GM18508 (cell line): ENCODE results near the gene ACOT12.

Experiments
- ATAC-seq: cut with Tn5 transposase; IDR thresholded peaks from one replicate; pipeline ENCODE4 v1.9.1; 2021; ENCODE audit warnings: moderate number of reproducible peaks; ENCODE audit not compliant: insufficient read depth, unreplicated experiment

Gene ACOT12

DNA sequence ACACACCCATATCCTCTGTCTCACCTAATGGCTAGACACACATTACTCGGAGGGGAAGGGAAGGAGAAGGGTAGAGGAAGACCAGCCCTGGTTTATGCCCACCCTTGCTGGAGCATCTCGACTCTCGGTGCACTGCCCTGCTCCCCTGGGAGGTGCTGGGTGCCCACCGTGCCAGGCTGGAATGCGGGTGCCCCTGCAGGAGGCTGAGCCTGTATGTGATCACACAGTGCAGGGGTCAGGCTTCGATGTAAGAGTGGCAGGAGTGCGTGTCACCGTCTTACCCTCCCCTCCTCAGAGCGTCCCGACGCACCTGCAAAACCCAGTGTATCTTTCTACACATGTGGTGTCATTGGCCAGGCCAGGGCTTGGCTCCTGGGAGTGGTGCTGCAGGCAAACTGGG, 7.3 kb upstream of the ACOT12 start:
- ATAC-seq, result no peak

DNA sequence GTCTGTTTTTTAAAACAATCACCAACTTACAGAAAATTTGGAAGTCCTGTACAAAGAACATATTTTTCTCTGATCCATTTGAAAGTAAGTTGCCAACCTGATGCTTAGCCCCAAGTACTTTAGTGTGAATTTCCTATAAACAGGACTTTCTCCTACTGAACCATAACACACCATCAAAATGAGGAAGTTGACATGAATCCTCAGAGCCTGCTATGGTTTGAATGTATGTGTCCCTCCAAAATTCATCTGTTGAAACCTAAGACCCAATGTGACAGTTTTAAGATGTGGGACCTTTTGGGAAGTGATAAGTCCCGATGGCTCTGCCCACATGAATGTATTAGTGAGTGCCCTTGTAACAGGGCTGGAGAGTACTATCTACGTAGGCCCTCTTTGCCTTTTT, 6.4 kb upstream of the ACOT12 start:
- ATAC-seq, result no peak

DNA sequence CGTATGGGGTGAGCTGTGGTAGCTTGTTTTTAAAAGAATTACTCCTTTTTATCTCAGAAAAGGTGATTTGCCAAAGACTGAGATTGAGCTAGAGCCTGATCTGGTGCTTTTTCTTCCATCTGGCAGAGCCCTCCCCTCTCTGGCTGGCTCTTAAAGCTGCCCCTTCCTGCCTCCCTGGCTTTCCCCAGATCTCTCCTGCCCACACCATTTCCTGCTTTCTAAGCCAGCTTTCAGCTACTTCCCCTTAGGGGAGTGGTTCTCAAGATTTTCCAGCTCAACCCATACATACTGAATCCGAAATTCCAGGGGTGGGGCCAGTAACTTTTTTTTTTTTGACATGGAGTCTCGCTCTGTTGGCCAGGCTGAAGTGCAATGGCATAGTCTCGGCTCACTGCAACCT, 4.8 kb upstream of the ACOT12 start:
- ATAC-seq, result no peak

DNA sequence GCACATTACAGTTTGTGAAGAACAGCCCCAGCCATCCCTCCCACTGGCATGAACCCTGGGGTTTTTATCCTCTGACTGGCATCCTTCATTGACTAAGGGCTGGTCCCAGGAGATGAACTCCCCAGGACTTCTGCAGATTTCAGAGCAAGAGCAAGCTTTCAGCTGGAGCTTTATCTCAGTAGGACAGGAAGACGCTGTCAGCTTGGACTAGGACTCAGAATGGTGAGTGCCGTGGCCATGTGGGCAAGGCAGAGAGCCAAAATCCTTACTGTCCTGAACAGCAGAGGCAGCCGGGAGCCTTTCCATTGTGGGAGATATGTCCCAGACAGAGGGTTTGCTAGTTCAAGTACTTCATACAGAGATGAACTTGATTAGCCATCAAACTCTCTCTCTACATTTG, 3.2 kb upstream of the ACOT12 start:
- no peak for ATAC-seq

DNA sequence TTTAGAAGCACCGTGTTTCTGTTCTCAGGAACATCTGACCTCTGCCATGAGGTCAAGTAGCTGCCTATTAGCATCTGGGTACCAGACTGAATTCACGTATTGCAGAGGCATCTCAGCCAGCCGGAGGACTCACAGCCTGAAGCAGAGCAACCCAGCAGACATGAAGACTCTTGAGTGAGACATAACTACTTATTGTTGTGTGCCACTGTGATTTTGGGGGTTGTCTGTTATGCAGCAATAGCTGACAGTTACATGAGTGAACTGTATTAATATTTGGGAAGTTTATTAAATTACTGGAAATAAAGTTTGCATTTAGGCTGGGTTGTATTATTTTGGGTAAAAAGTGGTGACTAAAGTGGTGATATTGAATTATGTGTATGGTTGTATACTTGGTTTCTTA, 1.3 kb upstream of the ACOT12 start:
- no peak for ATAC-seq

DNA sequence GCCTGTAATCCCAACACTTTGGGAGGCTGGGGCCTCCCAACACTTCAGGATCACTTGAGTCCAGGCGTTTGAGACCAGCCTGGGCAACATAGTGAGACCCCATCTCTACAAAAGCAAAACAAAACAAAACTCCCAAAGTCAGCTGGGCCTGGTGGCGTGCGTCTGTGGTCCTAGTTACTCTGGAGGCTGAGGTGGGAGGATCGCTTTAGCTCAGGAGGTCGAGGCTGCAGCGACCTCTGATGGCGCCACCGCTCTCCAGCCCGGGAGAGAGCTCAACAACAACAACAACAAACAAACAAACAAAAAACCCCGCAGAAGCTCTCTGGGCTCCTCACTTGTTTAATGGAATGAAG, 528 bp downstream of the ACOT12 start:
- no peak for ATAC-seq

DNA sequence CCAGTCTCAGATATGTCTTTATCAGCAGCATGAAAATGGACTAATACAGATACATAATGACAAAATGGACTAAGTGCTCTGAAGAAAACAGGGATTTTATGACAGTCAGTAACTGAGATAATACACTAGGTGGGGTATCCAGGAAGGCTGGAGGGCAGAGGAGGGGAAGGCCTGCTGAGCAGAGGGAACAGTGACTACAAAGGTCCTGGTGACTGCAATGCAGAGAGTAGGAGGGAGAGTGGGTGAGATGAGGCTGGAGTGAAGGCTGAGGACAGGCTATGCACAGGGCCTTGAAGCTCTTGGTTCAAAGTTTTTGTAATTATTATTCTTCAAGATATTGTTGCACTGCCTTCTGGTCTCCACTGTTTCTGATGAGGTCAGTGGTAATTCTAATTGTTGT, 4.9 kb downstream of the ACOT12 start:
- ATAC-seq, result no peak

DNA sequence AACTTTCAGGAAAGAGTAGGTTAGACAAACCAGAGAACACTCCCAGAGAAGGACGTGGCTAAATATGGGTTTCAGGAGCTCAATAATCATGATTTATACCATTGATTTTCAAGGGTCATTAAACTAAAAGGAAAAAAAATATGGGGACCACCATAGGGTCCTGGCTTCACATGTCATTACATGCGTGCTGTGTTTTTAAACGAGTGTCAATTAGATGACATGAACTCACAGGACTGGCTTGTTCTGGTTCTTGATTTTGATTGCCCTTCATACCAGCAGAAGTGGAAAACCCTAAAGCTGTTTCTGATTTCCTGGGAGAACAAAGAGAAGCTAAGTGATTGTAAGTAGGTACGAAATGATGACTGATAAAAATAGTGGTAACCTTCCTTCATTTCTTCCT, 5.8 kb downstream of the ACOT12 start:
- no peak for ATAC-seq

DNA sequence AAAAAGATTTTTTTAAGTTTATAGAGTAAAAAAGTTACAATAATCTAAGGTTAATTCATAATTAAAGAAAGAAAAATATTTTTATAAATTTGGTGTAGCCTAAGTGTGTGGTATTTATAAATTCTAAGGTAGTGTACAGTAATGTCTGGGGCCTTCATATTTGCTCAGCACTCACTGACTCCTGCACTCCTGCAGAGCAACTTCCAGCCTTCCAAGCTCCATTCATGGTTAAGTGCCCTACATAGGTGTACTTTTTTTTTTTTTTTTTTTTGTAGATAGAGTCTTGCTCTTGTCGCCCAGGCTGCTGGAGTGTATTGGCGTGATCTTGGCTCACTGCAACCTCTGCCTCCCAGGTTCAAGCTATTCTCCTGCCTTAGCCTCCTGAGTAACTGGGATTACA, 10.1 kb downstream of the ACOT12 start:
- ATAC-seq, result no peak

DNA sequence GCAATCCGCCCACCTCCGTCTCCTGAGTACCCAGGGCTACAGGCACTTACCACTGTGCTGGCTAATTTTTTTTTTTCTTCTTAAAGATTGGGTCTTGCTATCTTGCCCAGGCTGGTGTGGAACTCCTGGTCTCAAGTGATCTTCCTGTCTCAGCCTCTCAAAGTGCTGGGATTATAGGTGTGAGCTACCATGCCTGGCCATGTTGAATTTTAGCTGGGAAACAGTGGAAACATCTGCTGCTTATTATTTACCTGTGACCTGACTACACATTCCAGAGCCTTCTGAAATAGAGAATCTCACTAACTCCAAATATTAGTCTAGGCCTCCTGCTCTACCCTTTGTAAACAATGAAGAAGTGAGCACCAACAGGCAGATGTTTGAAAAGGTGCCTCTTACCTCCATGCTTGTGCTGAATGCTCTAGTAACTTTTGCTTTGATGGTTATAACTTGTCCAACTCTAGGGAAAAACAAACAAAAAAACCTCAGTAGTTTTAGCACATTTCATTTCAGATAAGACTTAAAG, 22.5 kb downstream of the ACOT12 start:
- no peak for ATAC-seq

DNA sequence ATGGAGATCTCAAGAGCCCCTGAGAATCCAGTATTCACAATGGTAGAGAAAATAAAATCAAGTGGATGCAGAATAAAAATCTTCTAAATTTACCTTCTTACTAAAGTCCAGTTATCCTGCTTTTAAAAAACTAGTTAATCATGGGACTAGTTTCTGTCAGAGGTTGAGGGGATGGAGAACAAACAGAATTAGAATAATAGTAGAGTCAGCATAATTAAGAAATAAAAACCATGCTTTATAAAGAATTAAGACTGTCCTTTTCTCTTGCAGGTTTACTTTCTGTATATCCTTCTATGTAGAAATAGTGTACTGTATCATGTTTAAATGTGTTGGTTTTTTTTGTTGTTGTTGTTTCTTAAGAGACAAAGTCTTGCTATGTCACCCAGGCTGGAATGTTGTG, 23.0 kb downstream of the ACOT12 start:
- ATAC-seq, result no peak

DNA sequence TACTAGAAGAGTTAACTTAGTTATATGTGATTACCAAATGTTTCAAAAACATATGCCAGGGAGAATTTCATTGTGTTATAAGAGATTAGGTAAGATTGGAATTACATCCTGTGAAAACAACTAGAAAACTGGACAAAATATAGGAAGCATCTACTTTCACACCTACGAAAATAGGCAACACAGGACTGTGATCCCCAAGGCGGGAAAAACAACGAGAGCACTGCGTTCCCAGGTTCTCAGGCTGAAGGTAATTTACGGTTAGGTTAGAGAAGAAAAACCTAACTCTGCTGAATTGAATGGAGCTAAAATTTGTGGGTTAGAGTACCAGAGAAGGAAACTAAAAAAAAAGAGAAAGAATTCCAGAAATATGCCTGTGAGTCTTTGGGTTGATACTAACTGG, 28.4 kb downstream of the ACOT12 start:
- no peak for ATAC-seq

DNA sequence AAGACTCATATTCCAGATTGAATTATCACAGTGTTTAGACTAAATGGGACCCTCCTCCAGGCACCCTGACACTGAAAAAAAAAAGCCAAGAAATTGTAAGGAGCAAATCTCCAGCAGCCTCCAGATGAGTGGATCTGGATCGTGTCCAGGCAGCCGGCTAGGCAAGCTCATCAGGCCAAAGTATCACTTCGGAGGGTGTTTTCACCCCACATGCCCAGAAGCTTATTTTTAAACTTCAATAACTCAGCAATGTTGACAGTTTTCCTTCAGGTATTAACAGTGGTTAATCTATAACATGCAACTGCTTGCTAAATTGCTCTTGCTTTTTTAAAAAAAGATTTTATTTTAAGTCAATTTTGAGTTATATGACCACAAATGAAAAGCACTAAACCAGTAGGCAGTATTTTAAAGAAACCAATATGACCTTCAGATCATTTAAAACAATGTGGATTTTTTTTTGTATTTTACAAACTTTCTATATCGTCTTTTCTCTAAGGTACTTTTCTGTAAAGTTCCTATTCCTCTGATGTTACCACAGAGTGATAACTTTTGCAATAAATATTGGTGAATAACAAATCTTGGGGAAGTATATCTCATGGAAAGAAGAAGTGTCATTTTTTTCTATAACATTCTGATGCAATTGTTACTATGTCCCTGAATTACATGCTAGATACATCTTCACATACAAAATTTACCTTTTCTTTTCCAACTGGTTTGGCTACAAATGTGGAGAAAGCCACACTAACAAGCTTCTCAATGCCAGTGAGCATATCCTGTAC, 30.7 kb downstream of the ACOT12 start:
- ATAC-seq, result no peak

DNA sequence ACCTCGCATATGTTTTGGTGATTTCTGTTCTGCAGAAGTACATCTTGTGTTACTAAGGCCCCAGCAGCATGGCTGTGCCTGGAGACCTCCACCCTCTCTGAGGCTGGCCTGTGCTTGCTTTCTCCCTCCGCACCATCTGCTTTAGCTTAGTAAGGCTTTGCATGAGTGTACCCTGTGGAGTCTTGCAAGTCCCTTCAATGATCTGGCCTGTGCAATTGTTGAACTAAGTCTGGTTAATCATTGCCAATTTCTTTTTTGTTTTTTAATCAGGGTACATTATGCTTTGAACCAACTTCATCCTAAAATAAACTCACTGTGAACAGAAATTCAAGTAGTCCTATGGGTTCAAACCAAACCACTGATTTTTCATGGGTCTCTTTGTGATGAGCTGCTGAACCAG, 32.3 kb downstream of the ACOT12 start:
- ATAC-seq, result no peak

DNA sequence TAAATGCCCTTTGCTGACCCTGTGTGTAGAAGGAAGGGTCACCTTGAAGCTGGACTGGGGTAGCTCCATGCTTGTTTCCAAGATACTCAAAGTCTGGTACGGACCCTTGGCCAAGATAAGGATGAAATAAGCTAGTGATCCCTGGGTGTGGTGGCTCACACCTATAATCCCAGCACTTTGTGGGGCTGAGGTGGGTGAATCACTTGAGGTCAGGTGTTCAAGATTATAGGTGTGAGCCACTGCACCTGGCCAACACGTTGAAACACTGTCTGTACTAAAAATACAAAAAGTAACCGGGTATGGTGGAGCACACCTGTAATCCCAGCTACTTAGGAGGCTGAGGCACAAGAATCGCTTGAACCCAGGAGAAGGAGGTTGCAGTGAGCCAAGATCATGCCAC, 33.3 kb downstream of the ACOT12 start:
- ATAC-seq, result no peak

DNA sequence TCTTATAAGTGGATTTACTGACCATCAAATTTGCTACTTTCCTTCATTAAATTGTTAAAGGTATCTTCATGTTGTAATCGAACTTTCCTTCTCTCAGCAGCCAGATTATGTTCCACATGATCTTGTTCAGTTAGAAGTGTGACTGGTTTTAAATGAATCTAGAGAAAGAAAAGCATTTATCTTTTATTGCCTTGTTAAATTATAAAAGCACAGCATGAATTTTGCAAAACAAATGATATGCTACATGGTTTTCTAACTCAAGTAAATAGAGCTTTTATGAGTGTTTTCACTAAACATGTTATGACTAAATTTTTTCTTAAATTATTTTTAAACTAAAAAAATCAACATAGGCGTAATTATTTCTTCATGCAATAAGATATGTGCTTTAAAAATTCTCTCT, 34.1 kb downstream of the ACOT12 start:
- no peak for ATAC-seq

DNA sequence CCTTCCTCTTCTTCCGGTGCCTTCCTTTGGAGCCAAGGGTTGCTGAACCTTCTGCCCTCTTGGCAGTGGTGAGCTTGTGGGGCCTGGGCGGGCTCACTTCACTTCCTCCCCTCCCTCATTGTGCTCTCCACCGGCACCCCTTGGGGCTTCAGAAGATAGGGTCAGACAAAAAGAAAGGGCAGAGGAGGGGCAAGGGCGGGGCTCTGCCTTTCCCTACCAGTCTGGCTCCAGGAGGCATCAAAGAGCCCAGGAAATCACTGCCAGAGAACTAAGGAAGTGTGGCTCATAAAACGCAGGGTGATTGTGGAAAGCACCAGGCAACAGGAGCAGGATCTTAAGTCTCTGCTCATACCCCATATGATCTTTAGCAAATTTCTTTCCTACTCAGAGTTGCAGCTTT, 34.8 kb downstream of the ACOT12 start:
- no peak for ATAC-seq

DNA sequence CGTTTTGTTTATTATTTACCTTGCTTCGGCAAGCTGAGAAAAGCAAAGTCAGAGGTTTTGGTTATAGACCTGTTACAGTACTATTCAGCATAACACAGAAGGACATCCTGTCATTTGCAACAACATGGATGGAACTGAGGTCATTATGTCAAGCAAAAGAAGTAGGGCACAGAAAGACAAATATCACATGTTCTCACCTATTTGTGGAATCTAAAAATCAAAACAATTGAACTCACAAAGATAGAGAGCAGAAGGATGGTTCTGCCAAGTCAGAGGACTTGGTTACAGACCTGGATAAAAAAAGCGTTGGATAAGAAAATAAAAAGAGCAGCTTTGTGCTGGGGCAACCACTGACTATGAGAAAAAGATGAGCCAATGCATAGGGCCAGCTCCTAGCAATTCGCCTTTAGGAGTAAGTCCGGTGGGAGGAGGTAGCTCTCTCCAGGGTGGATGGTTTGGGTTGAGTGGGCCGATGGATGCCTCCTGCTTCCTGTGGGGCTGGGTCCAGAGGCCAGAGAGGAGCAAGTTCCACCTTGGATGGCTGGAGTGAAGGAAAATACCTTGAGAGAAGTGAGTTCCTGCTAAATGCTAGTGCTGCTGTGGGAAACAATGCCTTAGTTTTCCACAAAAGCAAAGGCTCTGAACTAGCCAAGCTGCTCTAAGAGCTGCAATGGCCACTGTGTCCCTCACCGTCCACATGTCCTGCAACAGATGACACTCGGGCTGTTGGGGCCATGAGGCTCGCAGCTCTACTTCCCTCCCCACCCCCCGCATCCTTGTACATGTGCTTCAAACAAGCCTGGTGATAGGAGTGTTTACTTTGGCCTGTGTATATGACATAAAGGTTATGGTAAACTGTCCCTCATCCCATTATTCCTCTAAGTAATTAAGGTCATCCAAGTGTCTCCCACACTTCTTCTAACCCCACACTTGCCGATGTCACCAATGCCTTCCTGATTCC, 38.4 kb downstream of the ACOT12 start:
- no peak for ATAC-seq

DNA sequence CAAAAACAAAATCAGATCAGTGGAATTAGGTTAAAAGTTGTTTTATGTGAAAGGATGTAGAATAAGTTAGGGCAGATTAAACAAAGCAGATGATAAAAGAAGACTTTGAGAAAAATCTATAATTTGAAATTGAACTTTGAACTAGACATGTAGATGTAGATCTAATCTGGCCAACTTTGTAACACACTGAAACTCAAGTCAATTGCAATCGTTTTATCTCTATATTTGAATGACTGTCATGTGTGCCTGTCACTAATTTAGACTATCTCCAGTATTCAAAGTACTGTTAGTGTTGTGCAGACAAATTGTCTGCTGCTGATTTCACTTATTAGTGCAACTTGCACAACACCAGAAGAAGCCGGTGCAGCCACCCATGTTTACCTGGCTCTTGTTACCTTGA, 39.8 kb downstream of the ACOT12 start:
- ATAC-seq, result no peak

DNA sequence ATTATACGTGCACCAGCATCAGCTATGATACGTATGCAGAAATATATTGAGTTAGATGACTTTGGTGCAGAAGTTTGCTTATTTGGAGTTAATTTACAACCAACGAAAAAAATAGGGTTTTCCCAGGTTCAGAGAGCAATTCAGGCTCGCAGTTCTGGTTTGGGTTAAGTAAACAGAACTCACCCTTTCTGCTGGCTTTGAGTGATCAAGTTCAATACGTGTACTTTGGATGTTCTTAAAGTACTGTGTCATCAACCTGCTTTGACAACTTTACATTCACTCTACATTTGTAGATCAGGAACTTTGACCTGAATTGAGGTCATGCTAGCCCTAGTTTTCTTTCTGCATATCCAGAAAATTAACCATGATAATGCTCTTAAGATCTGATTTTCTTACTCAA, 40.7 kb downstream of the ACOT12 start:
- ATAC-seq, result no peak

DNA sequence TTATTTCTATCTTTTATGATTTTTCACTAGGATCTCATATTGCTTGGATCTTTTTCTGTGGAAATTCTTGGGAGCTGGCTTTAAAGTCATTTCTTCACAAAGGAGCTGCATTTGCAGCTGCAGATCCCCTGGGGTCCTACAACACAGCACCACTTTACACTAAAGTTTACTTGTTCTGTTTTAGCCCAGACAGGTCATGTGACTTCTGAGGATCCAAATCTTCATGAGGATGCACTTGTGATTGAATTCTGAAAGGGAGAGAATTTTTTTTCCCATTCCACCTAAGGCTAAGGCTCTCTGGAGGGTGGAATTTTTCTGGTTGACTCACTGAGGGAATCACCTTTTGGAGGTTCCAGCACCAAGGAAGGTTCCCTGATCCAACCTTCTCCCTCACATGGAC, 43.4 kb downstream of the ACOT12 start:
- no peak for ATAC-seq

DNA sequence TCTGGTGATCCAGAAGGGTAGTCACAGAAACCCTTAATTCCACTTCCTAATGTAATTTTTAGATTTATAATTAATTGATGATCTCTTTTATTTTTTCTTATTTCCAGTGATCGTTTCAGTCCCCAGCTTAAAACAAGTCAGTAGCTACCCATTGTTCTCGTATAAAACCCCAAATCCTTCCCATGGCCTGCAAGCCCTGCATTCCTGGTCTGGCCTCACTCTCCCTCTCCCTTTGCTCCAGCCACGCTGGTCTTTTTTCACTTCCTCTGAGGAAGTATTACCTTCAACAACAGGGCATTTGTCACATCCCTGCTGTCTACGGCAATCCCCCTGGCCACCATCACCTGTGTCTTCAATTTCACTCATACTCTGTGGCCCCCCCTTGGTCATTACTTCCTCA, 44.8 kb downstream of the ACOT12 start:
- no peak for ATAC-seq
